ENCODE results near the gene SLC11A2.
"Not testable (repeated sequence)": the region's sequence is repeated elsewhere in the genome, so short reads cannot be mapped to it uniquely, and the experiment has no call there.

Gene SLC11A2

GRCh38 chr12:50960130-50960529 is 66.1 kb downstream of the SLC11A2 start:
- Histone ChIP-seq H3K4me2 (ENCODE audit: low read length) (no peak overlapping the region), H3K9ac (ENCODE audit: low read length) (no peak overlapping the region), H3K36me3 (ENCODE audit: insufficient read depth, low read length) (no peaks in the 10 kb centered on the region), H3K4me1 (ENCODE audit: insufficient read depth, low read length, severe bottlenecking) (peaks cover 14% of the 10 kb centered on the region), H3F3A (ENCODE audit: insufficient read depth, low read length) (no peaks in the 10 kb centered on the region), H4K20me1 (ENCODE audit: insufficient read depth, low read length) (no peaks in the 10 kb centered on the region), H2AFZ (ENCODE audit: low read length) (no peak overlapping the region), H3K79me2 (ENCODE audit: insufficient read depth, low read length) (no peaks in the 10 kb centered on the region), H3K9me2 (ENCODE audit: low read depth, low read length) (no peaks in the 10 kb centered on the region), H3K27ac (ENCODE audit: low read depth, low read length, poor library complexity, severe bottlenecking) (no peak overlapping the region), H3K27me3 (ENCODE audit: insufficient read depth, low read length) (no peaks in the 10 kb centered on the region), H3K4me3 (ENCODE audit: low read depth, low read length, poor library complexity, severe bottlenecking) (no peak overlapping the region), H3K9me3 (ENCODE audit: low read length) (no peaks in the 10 kb centered on the region)
- TF ChIP-seq CTCF (IDR thresholded peaks at IDR 0.05; ENCODE audit: low read length) (no peak), EZH2 (IDR thresholded peaks at IDR 0.05; ENCODE audit: borderline replicate concordance, low read length) (no peak)

GRCh38 chr12:50955697-50956096 is 70.5 kb downstream of the SLC11A2 start:
- H3K27me3 ChIP-seq (ENCODE audit: insufficient read depth, low read length) = no peaks in the 10 kb centered on the region
- H3K36me3 ChIP-seq (ENCODE audit: insufficient read depth, low read length) = no peaks in the 10 kb centered on the region
- H4K20me1 ChIP-seq (ENCODE audit: insufficient read depth, low read length) = no peaks in the 10 kb centered on the region
- H3F3A ChIP-seq (ENCODE audit: insufficient read depth, low read length) = no peaks in the 10 kb centered on the region
- no peaks in the 10 kb centered on the region for H3K9me3 ChIP-seq (ENCODE audit: low read length)
- no peak overlapping the region for H3K4me3 ChIP-seq (ENCODE audit: low read depth, low read length, poor library complexity, severe bottlenecking)
- H3K9me2 ChIP-seq (ENCODE audit: low read depth, low read length) = no peaks in the 10 kb centered on the region
- no peak overlapping the region for H3K4me2 ChIP-seq (ENCODE audit: low read length)
- peaks cover 14% of the 10 kb centered on the region for H3K4me1 ChIP-seq (ENCODE audit: insufficient read depth, low read length, severe bottlenecking)
- no peak for TF ChIP-seq EZH2 (IDR thresholded peaks at IDR 0.05; ENCODE audit: borderline replicate concordance, low read length)
- TF ChIP-seq CTCF (IDR thresholded peaks at IDR 0.05; ENCODE audit: low read length) = no peak
- no peak overlapping the region for H3K27ac ChIP-seq (ENCODE audit: low read depth, low read length, poor library complexity, severe bottlenecking)
- no peak overlapping the region for H3K9ac ChIP-seq (ENCODE audit: low read length)
- no peaks in the 10 kb centered on the region for H3K79me2 ChIP-seq (ENCODE audit: insufficient read depth, low read length)
- no peak overlapping the region for H2AFZ ChIP-seq (ENCODE audit: low read length)

GRCh38 chr12:50955288-50955687 is 70.9 kb downstream of the SLC11A2 start:
- Histone ChIP-seq H3K4me1 (ENCODE audit: insufficient read depth, low read length, severe bottlenecking) (peaks cover 14% of the 10 kb centered on the region), H3K27ac (ENCODE audit: low read depth, low read length, poor library complexity, severe bottlenecking) (no peak overlapping the region), H3K4me2 (ENCODE audit: low read length) (no peak overlapping the region), H3K9me2 (ENCODE audit: low read depth, low read length) (no peaks in the 10 kb centered on the region), H3K27me3 (ENCODE audit: insufficient read depth, low read length) (no peaks in the 10 kb centered on the region), H3K36me3 (ENCODE audit: insufficient read depth, low read length) (no peaks in the 10 kb centered on the region), H2AFZ (ENCODE audit: low read length) (no peak overlapping the region), H4K20me1 (ENCODE audit: insufficient read depth, low read length) (no peaks in the 10 kb centered on the region), H3K4me3 (ENCODE audit: low read depth, low read length, poor library complexity, severe bottlenecking) (no peak overlapping the region), H3F3A (ENCODE audit: insufficient read depth, low read length) (no peaks in the 10 kb centered on the region), H3K9me3 (ENCODE audit: low read length) (no peaks in the 10 kb centered on the region), H3K79me2 (ENCODE audit: insufficient read depth, low read length) (no peaks in the 10 kb centered on the region), H3K9ac (ENCODE audit: low read length) (no peak overlapping the region)
- TF ChIP-seq CTCF (IDR thresholded peaks at IDR 0.05; ENCODE audit: low read length) (no peak), EZH2 (IDR thresholded peaks at IDR 0.05; ENCODE audit: borderline replicate concordance, low read length) (no peak)

GRCh38 chr12:50954789-50955188 is 71.4 kb downstream of the SLC11A2 start:
- not testable (repeated sequence) for H3K9me3 ChIP-seq (ENCODE audit: low read length); H3K27ac ChIP-seq (ENCODE audit: low read depth, low read length, poor library complexity, severe bottlenecking); H3F3A ChIP-seq (ENCODE audit: insufficient read depth, low read length); H3K9ac ChIP-seq (ENCODE audit: low read length); H4K20me1 ChIP-seq (ENCODE audit: insufficient read depth, low read length); H3K27me3 ChIP-seq (ENCODE audit: insufficient read depth, low read length); H3K79me2 ChIP-seq (ENCODE audit: insufficient read depth, low read length); H3K4me3 ChIP-seq (ENCODE audit: low read depth, low read length, poor library complexity, severe bottlenecking); H3K4me1 ChIP-seq (ENCODE audit: insufficient read depth, low read length, severe bottlenecking); H3K4me2 ChIP-seq (ENCODE audit: low read length); H3K9me2 ChIP-seq (ENCODE audit: low read depth, low read length); H3K36me3 ChIP-seq (ENCODE audit: insufficient read depth, low read length); H2AFZ ChIP-seq (ENCODE audit: low read length)
